ENCODE results near the gene ABHD17C.

The ABHD17C gene

DNA sequence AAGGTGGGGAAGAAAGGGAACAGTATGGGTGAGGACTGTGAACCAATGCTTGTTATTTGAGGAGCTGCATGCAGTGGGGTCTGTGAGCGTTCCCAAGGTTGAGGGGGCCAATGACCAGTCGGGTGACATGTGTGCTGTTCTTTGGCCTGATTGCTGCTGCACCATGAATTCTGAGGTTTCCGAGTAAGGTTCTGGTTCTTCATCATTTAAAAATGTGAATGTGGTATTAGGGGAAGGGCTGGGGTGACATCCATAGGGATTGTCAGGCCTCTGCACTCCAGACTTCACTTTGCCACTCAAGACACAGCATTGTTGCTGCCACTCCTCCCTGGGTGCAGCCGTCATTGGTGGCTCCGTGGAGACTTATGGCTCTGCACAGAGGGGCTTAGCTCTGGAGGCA lies 32.5 kb downstream of the ABHD17C start:
- no peak for DNase-seq (ENCODE audit: low read depth in 4 of 4, low spot score in 1 of 4)

DNA sequence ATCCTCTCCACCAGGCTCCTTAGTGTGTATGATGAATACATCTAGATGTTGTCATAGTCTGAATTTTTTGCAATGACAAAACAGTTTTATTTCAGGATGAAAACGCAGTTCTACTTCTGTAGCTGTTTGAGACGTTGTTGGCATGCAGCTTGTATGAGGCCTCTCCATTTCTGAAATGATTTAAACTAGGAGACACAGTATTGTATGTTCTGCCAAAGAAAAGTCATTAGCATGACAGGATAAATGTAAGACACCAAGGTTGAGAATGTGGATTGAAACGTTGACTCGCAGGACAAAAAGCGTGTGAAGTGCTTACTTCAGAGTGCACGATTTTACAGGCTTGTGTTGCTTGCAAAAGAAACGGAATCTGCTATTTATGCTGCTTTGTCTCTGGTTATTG lies 35.3 kb downstream of the ABHD17C start:
- DNase-seq (ENCODE audit: low read depth in 4 of 4, low spot score in 1 of 4), result no peak

DNA sequence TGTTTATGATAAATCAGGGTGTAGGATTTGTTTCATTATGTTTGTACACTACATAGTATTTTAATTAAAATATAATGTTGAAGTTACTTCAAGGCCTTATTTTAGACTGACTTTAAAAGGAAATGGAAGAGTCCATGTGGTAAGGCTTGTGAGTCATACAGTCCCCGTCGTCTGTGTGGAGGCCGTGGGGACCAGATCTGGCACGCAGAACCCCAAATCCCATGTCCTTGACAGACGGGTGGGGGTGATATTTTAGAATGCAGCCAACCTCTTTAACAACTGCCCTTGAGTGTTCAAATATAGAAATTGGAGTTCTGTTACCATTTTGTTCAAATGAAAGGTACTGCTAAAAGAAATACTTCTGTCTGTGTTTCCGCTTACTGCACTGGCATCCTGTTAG lies 35.8 kb downstream of the ABHD17C start:
- DNase-seq (ENCODE audit: low read depth in 4 of 4, low spot score in 1 of 4), result no peak

DNA sequence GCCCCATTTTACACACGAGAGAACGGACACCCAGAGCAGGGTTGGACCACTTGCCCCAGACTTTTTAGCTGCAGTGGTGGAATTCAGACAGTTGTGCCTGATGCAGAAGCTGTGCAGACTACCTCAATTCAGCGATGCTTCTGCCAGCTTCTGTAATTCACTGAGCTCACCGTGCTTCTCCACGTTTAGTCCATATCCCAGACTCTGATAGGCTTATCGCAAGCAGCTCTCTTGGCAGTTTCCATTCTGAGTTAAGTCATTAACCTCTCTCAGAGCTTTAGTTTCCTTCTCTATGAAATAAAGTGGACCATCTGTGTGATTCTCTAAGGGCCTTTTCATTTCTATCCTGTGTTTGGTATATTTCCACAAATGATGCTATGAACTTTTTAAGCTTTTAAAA lies 37.1 kb downstream of the ABHD17C start:
- DNase-seq (ENCODE audit: low read depth in 4 of 4, low spot score in 1 of 4), result no peak

DNA sequence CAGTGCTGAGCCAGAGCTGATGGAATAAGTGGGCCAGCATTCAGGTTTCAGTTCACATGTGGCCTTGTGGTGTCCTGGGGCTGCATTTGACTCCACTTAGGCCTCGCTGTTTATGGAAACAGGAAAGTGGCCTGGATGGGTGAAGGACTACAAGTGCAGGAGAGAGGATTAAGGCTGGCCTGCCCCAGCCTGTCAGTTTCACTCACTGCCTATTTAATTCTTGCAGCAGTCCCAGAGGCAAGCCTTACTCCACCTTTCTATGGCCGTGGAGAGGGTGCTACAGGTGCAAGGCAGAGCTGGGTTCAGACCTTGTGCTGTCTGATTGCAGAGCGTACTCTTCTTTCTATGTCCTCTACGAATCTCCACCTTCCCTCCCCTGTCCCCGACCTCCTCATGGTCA lies 37.7 kb downstream of the ABHD17C start:
- DNase-seq (ENCODE audit: low read depth in 4 of 4, low spot score in 1 of 4), result no peak

DNA sequence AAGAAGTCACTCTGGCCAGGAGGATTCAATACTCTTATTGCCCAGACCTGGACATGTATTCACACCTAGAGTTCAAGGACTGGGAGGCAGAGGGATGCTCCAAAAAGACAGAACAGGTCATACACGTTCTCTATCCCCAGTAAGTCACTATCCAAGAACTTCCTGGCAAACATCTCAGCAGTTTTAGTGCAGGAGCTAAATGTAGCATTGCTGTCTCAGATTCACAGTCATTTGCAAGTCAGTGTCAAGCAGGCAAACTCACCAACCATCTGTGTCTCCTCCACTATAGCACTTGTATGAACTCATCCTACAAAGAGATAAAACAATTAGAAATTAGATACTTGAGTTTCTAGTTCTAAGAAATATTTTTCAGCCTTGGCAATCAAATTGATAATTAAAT lies 38.4 kb downstream of the ABHD17C start:
- no peak for DNase-seq (ENCODE audit: low read depth in 4 of 4, low spot score in 1 of 4)

DNA sequence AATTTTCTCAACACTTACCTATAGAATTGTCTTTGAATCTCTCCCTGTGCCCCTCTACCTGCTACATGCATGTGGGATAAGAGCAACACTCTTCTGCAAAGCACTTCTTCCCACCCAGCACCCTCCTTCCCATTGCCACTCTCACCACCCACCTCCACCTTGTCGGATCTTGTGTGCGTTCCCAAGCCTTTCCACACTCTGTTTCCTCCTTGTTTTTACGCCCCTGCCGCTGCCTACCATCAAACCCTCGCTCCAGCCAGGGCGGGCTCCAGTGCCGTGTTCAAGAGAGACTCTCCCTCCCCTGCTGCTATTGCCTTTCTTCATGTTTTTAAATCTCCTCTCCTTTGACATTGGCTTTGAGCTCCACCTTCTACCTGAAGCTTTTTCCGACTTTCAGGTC lies 40.2 kb downstream of the ABHD17C start:
- DNase-seq (ENCODE audit: low read depth in 4 of 4, low spot score in 1 of 4), result no peak

DNA sequence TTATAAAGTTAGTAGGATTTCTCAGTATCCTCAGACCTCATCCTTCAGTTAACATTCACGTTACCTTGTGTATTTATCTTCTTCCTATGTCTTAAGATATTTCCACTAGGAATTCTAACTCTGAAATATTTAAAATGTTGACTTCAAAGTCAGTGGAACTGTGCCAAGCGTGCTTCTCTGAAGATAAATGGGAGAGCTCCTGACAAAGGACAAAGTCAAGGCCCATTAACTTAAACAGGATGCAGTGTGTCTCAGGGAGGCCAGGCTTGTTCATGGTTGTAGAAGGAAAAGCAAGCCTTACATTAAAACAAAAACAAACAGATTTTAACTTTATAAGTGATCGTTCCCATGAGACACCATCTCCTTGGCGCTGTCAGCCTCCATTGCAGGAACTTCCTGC lies 41.5 kb downstream of the ABHD17C start:
- DNase-seq (ENCODE audit: low read depth in 4 of 4, low spot score in 1 of 4), result no peak

DNA sequence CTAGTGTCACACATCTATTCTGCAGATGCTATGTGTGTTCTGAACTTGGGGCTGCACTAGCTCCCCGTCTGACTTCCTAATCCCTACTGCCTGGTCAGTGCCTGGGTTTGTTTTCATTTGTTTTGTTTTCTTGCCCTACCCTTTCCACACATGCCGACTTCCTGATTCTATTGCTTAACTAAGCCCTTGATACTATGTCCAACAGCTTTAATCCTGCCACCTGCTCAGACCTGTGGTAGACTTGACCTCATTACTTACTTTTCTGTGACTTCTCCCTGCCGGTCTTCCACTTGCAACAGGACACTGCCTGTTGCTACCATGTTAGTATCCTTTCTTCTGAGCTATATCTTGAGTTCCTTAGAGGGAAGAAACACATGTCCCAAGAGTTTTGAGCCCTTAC lies 44.8 kb downstream of the ABHD17C start:
- no peak for DNase-seq (ENCODE audit: low read depth in 4 of 4, low spot score in 1 of 4)

DNA sequence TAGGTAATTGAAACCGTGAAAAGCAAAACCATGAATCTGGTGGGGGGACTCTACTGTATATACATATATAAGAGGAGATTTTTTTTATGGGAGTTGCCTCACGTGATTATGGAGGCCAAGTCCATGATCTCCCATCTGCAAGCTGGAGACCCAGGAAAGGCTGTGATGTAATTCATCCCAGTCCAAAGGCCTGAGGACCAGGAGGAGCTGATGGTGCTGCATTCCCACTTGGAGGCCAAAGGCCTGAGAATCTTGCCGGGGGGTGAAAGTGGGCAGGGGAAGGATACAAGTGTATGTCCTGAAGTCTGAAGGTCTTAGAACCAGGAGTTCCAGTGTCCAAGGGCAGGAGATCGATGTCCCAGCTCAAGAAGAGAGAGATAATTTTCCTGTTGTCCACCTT lies 47.0 kb downstream of the ABHD17C start:
- DNase-seq (ENCODE audit: low read depth in 4 of 4, low spot score in 1 of 4), result no peak

DNA sequence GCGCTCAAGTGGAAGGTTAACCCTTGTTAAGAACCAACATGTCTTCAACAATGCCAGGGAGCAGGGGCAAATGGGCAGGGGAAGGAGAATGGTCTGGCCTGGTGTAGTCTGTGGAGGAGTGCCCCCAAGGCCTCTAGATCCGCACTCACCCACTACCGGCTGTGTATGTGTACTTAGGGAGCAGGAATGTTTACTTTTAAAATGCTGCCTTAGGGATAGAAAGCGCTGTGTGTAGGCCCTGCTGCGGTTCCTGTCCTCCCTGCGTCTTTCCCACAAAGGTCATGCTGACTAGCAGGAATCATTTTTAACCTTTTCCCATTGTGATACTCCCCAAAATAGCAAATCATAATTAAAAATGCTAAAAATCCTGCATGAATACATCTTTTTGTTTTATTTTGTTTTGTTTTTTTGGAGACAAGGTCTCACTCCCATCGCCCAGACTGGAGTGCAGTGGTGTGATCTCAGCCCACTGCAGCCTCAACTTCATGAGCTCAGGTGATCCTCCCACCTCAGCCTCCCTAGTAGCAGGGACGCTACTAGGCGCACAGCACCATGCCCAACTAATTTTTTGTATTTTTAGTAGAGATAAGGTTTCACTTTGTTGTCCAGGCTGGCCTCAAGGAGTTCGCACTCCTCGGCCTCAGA lies 48.2 kb downstream of the ABHD17C start:
- DNase-seq (ENCODE audit: low read depth in 4 of 4, low spot score in 1 of 4), result no peak

DNA sequence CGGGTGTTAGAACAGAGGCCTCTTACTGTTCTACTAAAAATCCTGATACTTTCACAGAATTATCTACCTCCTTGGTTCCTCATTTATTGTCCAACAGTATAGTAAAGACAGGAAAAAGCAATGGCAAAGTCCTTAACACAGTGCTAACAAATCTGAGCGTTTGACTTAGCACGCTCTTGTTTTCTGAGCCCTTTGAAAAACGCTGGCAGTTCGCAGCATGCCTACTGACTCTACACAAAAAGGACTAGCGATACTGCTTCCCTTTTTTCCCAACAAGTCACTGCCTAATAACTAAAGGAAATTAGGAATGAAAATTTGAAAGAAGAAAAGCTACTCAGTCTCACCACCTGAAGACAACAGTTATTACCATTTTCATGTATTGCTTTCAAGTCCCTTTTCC lies 49.3 kb downstream of the ABHD17C start:
- no peak for DNase-seq (ENCODE audit: low read depth in 4 of 4, low spot score in 1 of 4)

DNA sequence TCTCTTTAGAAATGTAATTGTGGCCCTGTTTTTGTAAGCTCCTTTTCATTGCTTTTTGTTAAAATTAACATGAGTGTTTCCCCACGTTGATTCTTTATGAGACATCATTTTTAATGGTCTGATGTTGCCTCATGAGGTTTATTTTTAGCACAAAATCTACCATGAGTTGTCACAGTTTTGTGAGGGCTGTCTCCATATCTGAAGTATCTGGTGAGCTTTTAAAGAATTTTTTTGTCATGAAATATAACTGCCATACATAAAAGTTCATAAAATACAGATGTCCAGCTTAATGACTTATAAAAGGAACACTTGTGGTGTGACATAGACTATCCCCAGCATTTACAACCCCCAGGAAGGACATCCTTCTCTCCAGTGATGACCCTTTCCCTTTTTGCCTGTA lies 49.7 kb downstream of the ABHD17C start:
- no peak for DNase-seq (ENCODE audit: low read depth in 4 of 4, low spot score in 1 of 4)

DNA sequence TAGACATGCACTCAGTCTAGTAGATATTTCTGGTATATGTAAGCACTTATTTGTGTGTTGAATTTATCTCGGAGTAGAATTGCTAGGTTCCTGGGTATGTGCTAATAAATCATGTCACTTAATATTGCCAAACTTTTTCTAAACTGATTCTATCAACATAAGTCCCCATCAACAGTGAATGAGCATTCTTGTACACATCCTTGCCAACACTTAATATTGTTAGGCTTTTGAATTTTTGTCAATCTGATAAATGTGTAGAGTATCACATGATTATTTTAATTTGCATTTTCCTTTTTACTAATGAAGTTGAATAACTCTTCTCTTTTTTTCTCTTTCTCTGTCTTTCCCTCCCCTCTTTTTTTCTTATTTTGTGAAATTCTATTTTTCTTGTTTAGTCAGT lies 50.8 kb downstream of the ABHD17C start:
- no peak for DNase-seq (ENCODE audit: low read depth in 4 of 4, low spot score in 1 of 4)

DNA sequence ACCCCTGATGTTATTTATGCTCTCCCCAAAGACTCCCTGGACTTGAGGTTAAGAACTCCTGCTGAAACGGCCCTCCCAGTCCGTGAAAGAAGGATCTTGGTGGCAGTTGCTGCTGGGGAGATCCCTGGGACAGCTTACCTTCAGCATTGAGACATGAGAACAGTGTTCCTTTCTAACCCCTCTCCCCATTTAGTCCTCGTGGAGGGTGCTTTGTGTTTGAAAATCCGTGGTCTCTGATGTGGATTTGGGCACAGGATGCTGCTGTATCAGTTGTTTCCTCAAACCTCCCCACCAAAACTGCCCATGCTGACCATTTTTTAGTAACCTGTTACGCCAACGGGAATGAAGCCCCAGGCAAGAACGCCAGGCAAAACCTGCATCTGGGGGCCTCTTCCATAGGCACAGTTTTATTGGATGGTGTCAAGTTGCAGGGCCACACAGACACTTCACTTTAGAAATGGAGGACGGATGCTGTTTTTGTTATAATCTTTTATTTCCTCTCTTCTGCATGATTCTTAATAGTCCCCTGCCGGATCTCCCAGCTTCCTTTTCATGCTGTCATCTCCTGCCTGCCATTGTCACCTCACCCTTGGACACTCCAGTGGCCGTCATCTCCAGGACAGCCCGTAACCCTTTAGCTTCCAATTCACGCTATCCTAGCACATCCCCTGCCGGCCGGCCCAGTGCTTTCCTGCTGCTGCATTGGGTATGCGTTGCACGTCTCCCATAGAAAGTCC lies 52.4 kb downstream of the ABHD17C start:
- DNase-seq (ENCODE audit: low read depth in 4 of 4, low spot score in 1 of 4), result no peak

DNA sequence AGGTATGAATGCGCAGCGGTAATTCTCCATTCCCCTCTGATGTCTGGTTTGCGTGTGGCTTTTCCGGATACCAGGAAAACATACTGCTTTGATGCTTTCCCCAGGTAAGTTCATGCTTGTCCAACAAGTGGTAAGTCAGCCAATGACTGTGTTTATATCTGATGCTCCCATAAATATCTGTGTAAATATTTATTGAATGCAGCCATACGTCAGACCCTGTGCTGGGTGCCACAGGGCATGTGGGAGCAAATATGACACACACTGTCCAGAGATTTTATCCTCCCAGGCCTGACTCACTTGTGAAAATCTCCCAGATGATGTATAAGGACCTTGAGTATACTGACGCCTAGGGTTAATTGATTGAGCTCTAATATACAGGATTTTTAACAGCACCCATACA lies 54.5 kb downstream of the ABHD17C start:
- no peak for DNase-seq (ENCODE audit: low read depth in 4 of 4, low spot score in 1 of 4)

DNA sequence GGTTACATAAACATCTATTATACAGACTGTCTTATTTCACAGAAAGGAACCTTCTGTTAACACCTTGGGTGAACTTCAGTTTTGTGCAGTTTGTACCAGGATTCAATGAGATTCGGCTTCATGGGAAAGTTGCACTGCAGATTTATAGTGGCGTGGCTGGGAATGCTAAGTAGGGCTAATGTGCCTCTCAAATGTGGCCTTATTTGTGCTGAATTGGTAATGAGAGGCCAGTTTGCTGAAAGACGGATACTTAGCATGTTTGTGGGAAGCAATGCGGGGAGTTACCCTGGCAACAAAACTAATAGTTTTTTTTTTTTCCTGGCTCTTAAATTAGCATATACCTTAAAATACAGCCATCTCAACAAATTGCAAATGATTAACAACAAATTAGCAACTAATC lies 55.5 kb downstream of the ABHD17C start:
- DNase-seq (ENCODE audit: low read depth in 4 of 4, low spot score in 1 of 4), result no peak

DNA sequence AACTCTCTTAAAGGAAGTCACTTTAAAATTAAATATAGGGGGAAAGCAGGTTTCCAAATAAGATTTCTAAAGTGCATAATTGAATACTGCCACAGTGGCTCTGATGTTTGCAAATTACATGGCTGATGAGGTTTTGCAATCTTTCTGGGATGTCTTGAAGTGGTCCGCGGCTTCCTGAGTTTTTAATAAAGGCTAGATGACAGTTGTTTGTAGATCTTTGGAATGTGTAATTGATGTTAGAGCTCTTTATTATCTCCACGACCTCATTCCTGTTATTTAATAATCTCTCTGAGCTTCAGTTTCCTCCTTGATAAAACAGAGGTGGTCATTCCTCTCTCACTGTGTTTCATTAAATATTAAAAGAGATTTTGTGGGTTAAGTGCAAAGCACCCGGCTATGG lies 57.1 kb downstream of the ABHD17C start:
- DNase-seq (ENCODE audit: low read depth in 4 of 4, low spot score in 1 of 4), result no peak

DNA sequence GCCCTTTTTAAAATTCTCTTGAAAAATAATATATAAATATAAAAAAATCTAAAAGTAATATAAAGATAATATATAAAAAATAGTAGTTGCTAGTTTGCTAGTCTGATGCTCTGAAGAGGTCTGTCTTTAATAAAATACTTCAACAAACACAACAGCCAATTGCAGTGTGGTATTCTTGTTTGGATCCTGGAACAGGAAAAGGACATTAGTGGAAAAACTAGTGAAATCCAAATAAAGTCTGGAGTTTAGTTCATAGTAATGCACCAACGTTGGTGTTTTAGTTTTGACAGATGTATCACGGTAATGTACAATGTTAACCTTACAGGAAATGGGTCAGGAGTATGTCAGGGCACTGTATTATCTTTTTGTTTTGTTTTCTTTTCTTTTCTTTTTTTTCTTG lies 58.1 kb downstream of the ABHD17C start:
- DNase-seq (ENCODE audit: low read depth in 4 of 4, low spot score in 1 of 4), result no peak

DNA sequence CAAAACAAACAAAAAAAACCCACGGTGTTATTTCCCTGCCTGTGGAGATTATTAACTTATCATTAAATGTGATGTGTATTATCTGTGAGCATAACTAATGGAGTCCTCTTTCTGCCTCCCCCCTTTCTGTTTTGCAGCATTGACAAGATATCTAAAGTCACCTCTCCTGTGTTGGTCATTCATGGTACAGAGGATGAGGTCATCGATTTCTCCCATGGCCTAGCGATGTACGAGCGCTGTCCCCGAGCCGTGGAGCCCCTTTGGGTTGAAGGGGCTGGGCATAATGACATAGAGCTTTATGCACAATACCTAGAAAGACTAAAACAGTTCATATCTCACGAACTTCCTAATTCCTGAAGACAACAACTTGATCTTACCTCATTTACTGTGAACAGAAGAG lies 58.9 kb downstream of the ABHD17C start:
- DNase-seq (ENCODE audit: low read depth in 4 of 4, low spot score in 1 of 4), result no peak

DNA sequence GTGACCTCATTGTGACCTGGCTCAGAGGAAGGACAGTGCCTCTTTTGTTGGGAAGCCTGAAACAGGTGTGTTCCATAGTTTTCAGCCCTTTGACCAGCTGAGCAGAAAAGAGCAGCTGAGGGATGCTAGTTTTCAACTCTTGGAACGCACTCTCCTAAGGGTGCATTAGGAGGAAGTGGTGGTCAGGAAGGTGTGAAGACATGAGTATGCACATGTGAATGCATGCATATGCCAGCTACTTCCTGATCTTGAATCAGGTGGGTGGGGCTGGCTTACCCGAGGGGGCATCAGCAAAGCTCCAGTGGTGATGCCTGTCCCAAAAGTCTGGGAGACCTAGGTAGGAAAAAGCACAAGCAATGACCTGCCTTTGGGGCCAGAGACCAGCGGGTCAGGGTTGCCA lies 60.8 kb downstream of the ABHD17C start:
- DNase-seq (ENCODE audit: low read depth in 4 of 4, low spot score in 1 of 4), result no peak

DNA sequence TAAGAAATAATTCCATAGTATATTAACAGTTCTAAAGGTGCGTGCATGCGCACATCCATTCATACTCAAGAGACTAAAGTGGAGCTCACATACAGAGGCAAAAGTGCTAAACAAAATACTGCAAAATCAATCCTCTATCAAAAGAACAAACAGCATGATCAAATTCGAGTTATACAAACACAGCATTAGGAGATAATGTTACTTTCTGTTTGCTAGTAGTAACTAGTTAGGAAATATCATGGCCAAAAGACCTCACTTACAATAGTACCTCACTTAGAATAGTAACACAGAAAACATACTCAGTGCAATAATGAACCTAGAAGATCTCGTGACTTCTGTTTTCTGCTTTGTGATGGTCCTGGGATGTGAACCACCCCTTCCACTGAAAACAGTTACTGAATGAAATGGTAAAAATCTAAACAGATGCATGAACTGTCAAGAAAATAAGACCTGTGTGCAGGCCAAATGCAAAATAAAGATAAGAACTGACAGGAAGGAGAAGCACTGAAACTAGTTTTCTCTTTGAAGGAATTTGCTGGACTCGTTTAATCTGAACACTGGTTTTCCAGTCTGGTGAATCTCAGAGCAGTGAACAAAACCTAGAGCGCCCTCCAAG lies 63.1 kb downstream of the ABHD17C start:
- no peak for DNase-seq (ENCODE audit: low read depth in 4 of 4, low spot score in 1 of 4)

DNA sequence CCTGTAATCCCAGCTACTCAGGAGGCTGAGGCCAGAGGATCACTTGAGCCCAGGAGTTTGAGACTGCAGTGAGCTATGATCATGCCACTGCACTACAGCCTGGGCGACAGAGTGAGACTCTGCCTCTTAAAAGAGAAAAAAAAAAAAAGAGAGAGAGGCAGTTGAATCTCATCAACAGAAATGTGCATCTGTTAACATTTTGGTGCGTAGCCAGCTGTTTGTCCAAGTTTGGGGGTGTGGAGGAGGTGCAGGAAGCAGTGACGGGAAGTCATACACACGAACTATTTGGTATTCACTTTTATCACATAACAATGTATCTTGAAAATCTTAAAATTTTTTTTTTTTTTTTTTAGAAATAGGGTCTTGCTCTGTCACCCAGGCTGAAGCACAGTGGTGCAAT lies 65.8 kb downstream of the ABHD17C start:
- DNase-seq (ENCODE audit: low read depth in 4 of 4, low spot score in 1 of 4), result no peak

Data from stimulated activated CD4-positive, alpha-beta T cell treated with anti-CD3 and anti-CD28 coated beads, Interleukin-1b, Interleukin-23, amount 100 ng/mL, for 24 hours (primary cell).